Right renal cortex interstitium (tissue), 3 donors: ENCODE results near the gene NEUROG1. TPM values are rescaled to one million over a fixed set of nuclear protein-coding genes. Genes with fewer than 3 reads are reported as not detected.
"Not testable (repeated sequence)": the region's sequence is repeated elsewhere in the genome, so short reads cannot be mapped to it uniquely, and the experiment has no call there.

Experiments used
- DNase-seq, 3 donors: peaks; one replicate each; pipeline ENCODE4 v3.0.0-alpha.2; 2013; ENCODE audit warnings: low read depth in 3 of 3, low spot score in 2 of 3
- polyA plus RNA-seq, 3 donors: library from polyadenylated mRNA; unstranded; fragments of 120-200 nt; gene quantifications; one replicate each; pipeline ENCODE4 v1.2.1, GENCODE V29; 2013; ENCODE audit not compliant: insufficient read length in 3 of 3

The NEUROG1 gene
- polyA plus RNA-seq, 3 donors, result not detected

DNA sequence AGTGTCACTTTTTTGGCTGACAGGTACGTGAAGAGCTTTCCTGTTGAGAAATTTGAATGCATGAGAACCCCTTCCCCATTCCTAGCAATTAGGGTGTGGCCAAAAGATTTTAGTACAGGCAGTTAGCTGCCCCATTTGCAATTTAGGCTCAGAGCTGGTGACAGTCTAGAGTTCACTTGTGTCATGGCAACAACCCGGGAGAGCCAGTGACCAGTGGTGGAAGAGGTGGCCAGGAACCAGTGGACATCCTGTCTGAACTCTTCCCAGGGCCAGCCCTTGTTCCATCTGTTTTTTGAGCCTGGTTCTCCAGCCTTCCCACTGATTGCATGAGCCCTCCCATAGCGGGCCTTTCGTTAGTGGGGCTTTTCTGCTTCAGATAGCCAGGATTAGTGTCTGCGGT, 2.5 kb upstream of the NEUROG1 start:
- DNase-seq, result no peak

GRCh38 chr5:135537745-135538144, 2.0 kb upstream of the NEUROG1 start:
- DNase-seq, result no peak

GRCh38 chr5:135537271-135537670, 1.5 kb upstream of the NEUROG1 start:
- no peak for DNase-seq

DNA sequence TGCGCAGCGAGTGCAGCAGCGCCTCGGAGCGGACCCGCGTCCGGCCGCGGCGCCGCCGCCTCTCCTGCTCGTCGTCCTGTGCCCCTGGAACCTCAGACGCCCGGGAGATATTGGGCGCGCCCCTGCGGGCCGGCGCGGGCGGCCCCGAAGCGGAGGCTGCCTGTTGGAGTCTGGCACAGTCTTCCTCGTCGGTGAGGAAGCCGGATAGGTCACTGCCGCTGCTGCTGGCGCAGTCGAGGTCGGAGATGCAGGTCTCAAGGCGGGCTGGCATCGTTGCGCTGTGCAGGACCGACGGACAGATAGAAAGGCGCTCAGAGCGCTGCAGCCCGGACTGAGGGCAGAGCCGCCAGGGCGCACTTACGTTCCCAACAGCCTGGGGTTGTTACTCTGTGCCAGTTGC, 344 bp downstream of the NEUROG1 start:
- DNase-seq, result no peak

- DNase-seq, result no peak
These were observed 950 bp downstream of the NEUROG1 start for GRCh38 chr5:135534609-135535419.

DNA sequence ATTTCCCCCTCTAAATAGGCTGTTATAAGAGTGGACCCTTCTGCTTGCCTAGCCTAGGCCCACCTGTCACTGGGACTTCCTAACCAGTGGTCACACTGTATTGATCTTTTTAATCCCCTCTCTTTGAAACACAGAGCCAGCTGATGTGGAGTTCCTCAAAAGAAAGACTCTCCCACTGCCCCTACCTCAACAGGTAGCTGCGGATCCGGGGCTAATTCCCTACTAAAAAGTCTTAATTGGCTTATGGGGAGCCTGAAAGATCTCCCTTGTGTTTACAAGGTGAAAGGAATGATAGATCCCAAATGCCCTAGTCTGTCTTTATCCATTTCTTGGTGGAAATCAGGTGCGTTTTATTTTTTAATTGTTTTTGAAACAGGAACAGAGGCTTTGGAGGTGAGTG, 2.0 kb downstream of the NEUROG1 start:
- DNase-seq, result no peak

- DNase-seq, result no peak
These were observed 2.4 kb downstream of the NEUROG1 start for GRCh38 chr5:135533334-135533733.

DNA sequence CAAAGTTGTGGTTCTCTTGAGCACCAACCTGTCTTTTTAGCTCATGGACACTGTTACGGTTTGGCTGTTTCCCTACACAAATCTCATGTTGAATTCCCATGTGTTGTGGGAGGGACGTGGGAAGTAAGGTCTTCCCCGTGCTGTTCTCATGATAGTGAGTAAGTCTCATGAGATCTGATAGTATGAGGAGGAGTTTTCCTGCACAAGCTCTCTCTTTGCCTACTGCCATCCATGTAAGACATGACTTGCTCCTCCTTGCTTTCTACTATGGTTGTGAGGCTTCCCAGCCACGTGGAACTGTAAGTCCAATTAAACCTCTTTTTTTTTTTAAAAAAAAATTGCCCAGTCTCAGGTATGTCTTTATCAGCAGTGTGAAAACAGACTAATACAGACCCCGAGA, 6.2 kb downstream of the NEUROG1 start:
- not testable (repeated sequence) for DNase-seq

DNA sequence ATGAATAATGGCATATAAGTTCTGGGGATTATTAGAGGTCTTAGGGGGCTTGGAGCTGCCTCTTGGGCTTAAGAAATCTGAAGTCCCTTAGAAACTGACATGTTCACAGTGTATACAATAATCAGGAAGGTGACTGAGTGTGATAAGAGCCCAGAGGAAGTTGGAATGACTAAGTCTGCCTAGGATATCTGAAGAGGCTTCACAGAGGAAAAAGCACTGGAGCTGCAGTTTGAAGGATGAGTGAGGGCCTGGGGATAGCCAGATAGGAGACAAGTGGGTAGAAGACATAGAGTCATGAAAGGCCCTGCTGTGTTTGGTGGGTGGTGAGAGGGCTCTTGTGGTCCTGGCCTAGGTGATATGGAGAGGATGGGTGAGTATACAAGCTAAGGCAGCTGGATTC, 8.8 kb downstream of the NEUROG1 start:
- DNase-seq, result no peak

DNA sequence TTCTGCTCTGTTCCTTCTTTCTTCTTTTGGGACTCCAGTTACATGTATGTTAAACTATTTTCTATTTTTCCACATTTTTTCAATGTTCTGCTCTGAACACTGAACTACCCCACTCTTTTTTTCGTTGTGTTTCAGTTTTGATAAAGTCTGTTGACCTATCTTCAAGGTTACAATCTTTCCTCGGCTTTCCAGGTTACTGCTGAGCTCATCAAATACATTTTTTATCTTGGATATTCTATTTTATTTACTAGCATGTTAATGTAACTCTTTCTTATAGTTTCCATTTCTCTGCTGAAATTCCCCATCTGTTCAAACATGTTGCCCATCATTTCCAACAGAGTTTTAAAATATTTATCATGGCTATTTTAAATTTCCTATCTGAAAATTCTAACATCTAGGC, 13.8 kb downstream of the NEUROG1 start:
- DNase-seq, result no peak

DNA sequence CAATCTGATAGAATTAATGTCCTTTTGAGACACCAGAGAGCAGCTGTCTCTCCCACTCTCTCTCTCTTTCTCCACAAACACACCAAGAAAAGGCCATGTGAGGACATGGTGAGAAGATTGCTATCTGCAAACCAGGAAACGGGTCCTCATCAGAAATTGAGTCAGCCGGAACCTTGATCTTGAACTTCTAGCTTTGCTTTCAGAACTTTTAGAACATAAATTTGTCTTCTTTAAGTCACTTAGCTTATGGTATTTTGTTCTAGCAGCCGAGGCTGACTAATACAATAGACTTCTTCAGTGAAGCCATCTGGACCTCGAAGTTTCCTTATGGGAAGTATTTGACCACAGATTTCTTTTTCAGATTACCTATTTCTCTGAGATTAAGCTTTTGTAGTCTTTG, 18.1 kb downstream of the NEUROG1 start:
- DNase-seq, result no peak

GRCh38 chr5:135514116-135514515, 21.6 kb downstream of the NEUROG1 start:
- DNase-seq, result no peak

DNA sequence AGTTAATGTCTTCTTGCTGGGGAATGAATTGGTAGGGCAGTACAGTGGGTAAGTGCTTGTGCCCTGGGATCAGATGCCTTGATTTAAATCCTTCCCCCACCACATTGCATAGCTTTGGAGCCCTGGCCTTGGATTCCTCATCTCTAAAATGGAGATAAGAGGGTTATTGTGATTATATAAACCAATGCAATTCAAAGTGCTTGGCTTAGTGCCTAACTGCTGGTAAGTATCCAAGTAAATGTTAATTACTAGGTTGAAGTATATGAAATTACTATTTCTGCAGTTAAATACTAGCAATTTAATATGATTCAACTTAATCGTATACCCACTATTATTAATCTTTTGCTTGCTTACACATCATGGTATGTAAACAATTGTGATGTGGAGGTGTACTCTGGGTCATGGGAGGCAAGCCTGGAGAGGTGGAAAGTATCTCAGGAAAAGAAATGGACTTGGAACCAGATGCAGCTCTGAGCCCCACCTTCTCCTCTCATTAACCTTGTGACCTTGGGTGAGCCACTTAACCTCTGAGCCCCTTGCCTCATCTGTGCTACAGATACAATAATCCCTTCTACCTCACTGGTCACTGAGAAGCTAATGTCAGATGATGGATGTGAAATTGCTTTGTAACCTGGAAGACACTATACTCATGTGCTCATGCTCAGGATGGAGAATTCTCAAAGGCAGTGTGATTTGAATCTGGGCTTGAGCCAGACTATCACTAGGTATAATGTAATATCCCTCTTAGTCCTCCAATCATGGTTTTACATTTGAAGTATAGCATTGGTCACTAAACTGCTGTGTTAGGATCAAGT, 23.8 kb downstream of the NEUROG1 start:
- DNase-seq, result no peak

GRCh38 chr5:135509995-135510394, 25.8 kb downstream of the NEUROG1 start:
- no peak for DNase-seq

GRCh38 chr5:135508496-135509005, 27.2 kb downstream of the NEUROG1 start:
- no peak for DNase-seq

DNA sequence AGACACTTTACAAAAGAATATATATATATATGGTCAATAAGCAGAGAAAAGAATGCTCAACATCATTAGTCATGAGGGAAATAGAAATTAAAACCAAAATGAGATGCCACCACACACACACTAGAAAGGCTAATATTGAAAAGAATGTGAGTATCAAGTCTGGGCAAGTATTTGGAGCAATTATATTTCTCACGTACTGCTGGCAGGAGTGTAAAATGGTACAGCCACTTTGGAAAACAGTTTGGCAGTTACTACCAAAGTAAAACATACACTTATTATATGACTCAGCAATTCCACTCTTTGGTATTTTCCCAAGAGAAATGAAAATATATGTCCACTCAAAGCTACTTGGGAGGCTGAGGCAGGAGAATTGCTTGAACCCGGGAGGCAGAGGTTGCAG, 29.8 kb downstream of the NEUROG1 start:
- no peak for DNase-seq

- DNase-seq, result no peak
These were observed 31.4 kb downstream of the NEUROG1 start for GRCh38 chr5:135504376-135504775.

- no peak for DNase-seq
These were observed 31.9 kb downstream of the NEUROG1 start for GRCh38 chr5:135503871-135504270.

GRCh38 chr5:135502836-135503520, 32.8 kb downstream of the NEUROG1 start:
- DNase-seq, result no peak

GRCh38 chr5:135501965-135502364, 33.8 kb downstream of the NEUROG1 start:
- DNase-seq, result no peak

DNA sequence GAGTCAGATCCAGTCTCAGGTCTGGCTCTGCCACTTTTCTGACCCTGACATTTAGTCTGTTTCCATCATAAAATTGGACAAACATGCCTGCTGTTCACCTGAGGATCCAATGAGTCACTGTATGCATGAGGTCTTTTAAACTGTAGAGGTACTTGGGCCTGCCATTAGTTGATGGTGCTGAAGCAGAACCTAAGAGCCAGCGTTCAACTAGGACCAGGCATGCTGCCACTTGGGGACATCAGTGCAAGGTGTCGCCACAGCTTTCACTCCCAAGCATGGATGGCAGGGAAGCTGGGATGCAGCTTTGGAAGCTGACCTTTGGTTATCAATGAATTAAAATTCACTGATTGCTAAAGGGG, 37.1 kb downstream of the NEUROG1 start:
- no peak for DNase-seq
